PC-3 (cell line): Measurements from ENCODE around the gene CES2.

Source experiments
- EZH2 ChIP-seq: fragments of 300-600 bp; sonication (generic); IDR thresholded peaks from one replicate; pipeline ENCODE4 v1.6.1; 2017; ENCODE audit warnings: antibody characterized with exemption, mild to moderate bottlenecking, low read length; ENCODE audit not compliant: unreplicated experiment
- EZH2phosphoT487 ChIP-seq: fragments of 300-600 bp; sonication (generic); IDR thresholded peaks from 2 replicates; pipeline ENCODE4 v1.6.1; 2018; ENCODE audit warnings: mild to moderate bottlenecking, antibody characterized with exemption, low read length, borderline replicate concordance
- TF ChIP-seq, protein P1 (sequence below): fragments of 300-600 bp; sonication (generic); conservative IDR thresholded peaks from 2 replicates; pipeline ENCODE4 v1.5.1; 2017; ENCODE audit warnings: antibody characterized with exemption, low read depth, mild to moderate bottlenecking, low read length

DNA sequence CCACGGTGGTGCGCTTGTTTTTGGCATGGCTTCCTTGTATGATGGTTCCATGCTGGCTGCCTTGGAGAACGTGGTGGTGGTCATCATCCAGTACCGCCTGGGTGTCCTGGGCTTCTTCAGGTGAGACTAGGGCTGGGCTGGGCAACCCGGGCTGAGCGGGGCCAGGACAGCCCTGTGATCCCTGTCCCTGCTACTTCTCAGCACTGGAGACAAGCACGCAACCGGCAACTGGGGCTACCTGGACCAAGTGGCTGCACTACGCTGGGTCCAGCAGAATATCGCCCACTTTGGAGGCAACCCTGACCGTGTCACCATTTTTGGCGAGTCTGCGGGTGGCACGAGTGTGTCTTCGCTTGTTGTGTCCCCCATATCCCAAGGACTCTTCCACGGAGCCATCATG lies 4.9 kb downstream of the CES2 start:
- TF ChIP-seq, protein P1, sequence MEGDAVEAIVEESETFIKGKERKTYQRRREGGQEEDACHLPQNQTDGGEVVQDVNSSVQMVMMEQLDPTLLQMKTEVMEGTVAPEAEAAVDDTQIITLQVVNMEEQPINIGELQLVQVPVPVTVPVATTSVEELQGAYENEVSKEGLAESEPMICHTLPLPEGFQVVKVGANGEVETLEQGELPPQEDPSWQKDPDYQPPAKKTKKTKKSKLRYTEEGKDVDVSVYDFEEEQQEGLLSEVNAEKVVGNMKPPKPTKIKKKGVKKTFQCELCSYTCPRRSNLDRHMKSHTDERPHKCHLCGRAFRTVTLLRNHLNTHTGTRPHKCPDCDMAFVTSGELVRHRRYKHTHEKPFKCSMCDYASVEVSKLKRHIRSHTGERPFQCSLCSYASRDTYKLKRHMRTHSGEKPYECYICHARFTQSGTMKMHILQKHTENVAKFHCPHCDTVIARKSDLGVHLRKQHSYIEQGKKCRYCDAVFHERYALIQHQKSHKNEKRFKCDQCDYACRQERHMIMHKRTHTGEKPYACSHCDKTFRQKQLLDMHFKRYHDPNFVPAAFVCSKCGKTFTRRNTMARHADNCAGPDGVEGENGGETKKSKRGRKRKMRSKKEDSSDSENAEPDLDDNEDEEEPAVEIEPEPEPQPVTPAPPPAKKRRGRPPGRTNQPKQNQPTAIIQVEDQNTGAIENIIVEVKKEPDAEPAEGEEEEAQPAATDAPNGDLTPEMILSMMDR = no peak
- TF ChIP-seq EZH2 = no peak
- TF ChIP-seq EZH2phosphoT487 = no peak
